DOHH2 (cell line): ENCODE results near the gene ZMAT3.
A peak's percentile ranks its signal among the peaks of the same experiment; 100 is the strongest.

Source experiments
- H3F3A ChIP-seq: fragments of 200-600 bp; sonication (generic), shearing (Covaris generic); 2 replicates; pipeline ENCODE4 v1.6.0; 2016; ENCODE audit warnings: antibody characterized with exemption, mild to moderate bottlenecking; ENCODE audit not compliant: control insufficient read depth, insufficient read depth
- H3K27ac ChIP-seq: fragments of 200-600 bp; sonication (generic); 2 replicates; pipeline ENCODE4 v1.5.1; 2014; ENCODE audit warnings: low read depth, mild to moderate bottlenecking, low read length, moderate library complexity
- H3K27me3 ChIP-seq: fragments of 200-600 bp; sonication (generic); 2 replicates; pipeline ENCODE4 v1.6.1; 2014; ENCODE audit warnings: mild to moderate bottlenecking, low read length, mixed read lengths; ENCODE audit not compliant: control insufficient read depth
- H3K36me3 ChIP-seq: fragments of 200-600 bp; sonication (generic); 2 replicates; pipeline ENCODE4 v1.6.1; 2014; ENCODE audit warnings: mild to moderate bottlenecking, low read length, moderate library complexity, mixed read lengths; ENCODE audit not compliant: control insufficient read depth
- H3K4me1 ChIP-seq: fragments of 200-600 bp; sonication (generic); 2 replicates; pipeline ENCODE4 v1.6.1; 2014; ENCODE audit warnings: mild to moderate bottlenecking, low read length, mixed read lengths; ENCODE audit not compliant: control insufficient read depth
- H3K4me2 ChIP-seq: fragments of 200-600 bp; sonication (generic); 2 replicates; pipeline ENCODE4 v1.6.0; 2014; ENCODE audit warnings: mild to moderate bottlenecking, low read length, moderate library complexity
- H3K4me3 ChIP-seq: fragments of 200-600 bp; sonication (generic); 2 replicates; pipeline ENCODE4 v1.5.1; 2014; ENCODE audit warnings: mild to moderate bottlenecking, low read length, mixed read lengths
- H3K79me2 ChIP-seq: fragments of 200-600 bp; sonication (generic); 2 replicates; pipeline ENCODE4 v1.6.1; 2014; ENCODE audit warnings: mild to moderate bottlenecking, low read length, mixed read lengths; ENCODE audit not compliant: control insufficient read depth
- H3K9me2 ChIP-seq: fragments of 200-600 bp; sonication (generic); replicated peaks from 2 replicates; pipeline ENCODE4 v1.6.1; 2014; ENCODE audit warnings: mild to moderate bottlenecking, low read length, mixed read lengths; ENCODE audit not compliant: control insufficient read depth
- H3K9me3 ChIP-seq: fragments of 200-600 bp; sonication (generic); 2 replicates; pipeline ENCODE4 v1.6.1; 2014; ENCODE audit warnings: antibody characterized with exemption, low read length, mixed read lengths; ENCODE audit not compliant: control insufficient read depth, insufficient read depth
- H4K20me1 ChIP-seq: fragments of 200-600 bp; sonication (generic); 2 replicates; pipeline ENCODE4 v1.6.0; 2014; ENCODE audit warnings: low read depth, mild to moderate bottlenecking, antibody characterized with exemption, low read length, moderate library complexity; ENCODE audit not compliant: control insufficient read depth, insufficient read depth
- EZH2phosphoT487 ChIP-seq: fragments of 200-600 bp; sonication (generic); IDR thresholded peaks from 2 replicates; pipeline ENCODE4 v1.6.1; 2017; ENCODE audit warnings: borderline replicate concordance, mild to moderate bottlenecking, antibody characterized with exemption, low read length, moderate library complexity, mixed read lengths
- TF ChIP-seq, protein P1 (sequence below): fragments of 200-600 bp; sonication (generic); IDR thresholded peaks from one replicate; pipeline ENCODE4 v1.5.1; 2014; ENCODE audit warnings: antibody characterized with exemption, mild to moderate bottlenecking, low read depth, low read length; ENCODE audit not compliant: poor library complexity, severe bottlenecking

ZMAT3 gene

DNA sequence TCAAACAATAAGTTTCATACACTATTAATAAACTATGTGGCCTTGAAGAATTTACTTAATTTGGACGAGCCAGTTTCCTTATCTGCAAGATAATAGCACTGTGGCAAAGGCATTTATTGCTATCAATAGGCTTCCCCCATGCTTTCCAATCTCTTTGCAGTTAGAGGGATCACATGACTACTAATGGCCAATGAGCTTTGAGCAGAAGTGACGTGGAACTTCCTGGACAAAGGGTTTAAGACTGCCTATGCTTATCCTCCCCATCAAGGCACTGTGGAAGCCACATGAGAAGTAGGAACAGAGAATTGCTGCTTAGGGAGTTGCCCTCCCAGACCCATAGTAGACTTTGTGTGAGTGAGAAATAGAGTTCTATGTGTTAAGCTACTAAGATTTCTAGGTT is 16.7 kb upstream of the ZMAT3 start:
- TF ChIP-seq EZH2phosphoT487, result no peak
- no peak overlapping the region for H3K4me3 ChIP-seq
- no peaks in the 10 kb centered on the region for H3K79me2 ChIP-seq
- H3K9me2 ChIP-seq, result no peaks in the 10 kb centered on the region
- H3K9me3 ChIP-seq, result peaks cover 4% of the 10 kb centered on the region; the same call in 1 of the 2 replicates
- no peak overlapping the region for H3K4me2 ChIP-seq
- no peaks in the 10 kb centered on the region for H3K27me3 ChIP-seq
- H4K20me1 ChIP-seq, result no peaks in the 10 kb centered on the region
- peaks cover 8% of the 10 kb centered on the region for H3K4me1 ChIP-seq
- H3F3A ChIP-seq, result no peaks in the 10 kb centered on the region
- no peaks in the 10 kb centered on the region for H3K36me3 ChIP-seq
- no peak overlapping the region for H3K27ac ChIP-seq

DNA sequence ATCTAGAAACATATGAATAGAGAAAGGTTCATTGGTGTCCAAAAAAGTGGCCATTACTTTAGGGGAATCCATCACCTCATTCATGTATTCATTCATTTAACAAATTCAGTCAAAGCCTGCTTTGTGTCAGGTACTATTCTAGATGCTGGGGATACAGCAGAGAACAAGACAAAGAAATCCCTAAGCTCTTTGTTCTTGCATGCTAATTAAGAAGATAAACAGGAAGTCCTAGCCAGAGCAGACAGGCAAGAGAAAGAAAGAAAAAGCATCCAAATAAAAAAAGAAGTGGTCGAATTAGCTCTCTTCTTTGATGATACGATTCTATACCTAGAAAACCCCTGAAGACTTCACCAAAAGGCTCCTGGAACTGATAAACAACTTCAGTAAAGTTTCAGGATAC is 12.4 kb upstream of the ZMAT3 start:
- H3K4me2 ChIP-seq, result peak overlapping the region; percentile 36
- no peak overlapping the region; the same call in 1 of the 2 replicates for H3K4me3 ChIP-seq
- no peaks in the 10 kb centered on the region for H3K36me3 ChIP-seq
- H3K4me1 ChIP-seq, result peaks cover 8% of the 10 kb centered on the region
- H3K9me3 ChIP-seq, result peaks cover 4% of the 10 kb centered on the region; the same call in 1 of the 2 replicates
- H3K27me3 ChIP-seq, result no peaks in the 10 kb centered on the region
- H3K9me2 ChIP-seq, result no peaks in the 10 kb centered on the region
- TF ChIP-seq, protein P1, sequence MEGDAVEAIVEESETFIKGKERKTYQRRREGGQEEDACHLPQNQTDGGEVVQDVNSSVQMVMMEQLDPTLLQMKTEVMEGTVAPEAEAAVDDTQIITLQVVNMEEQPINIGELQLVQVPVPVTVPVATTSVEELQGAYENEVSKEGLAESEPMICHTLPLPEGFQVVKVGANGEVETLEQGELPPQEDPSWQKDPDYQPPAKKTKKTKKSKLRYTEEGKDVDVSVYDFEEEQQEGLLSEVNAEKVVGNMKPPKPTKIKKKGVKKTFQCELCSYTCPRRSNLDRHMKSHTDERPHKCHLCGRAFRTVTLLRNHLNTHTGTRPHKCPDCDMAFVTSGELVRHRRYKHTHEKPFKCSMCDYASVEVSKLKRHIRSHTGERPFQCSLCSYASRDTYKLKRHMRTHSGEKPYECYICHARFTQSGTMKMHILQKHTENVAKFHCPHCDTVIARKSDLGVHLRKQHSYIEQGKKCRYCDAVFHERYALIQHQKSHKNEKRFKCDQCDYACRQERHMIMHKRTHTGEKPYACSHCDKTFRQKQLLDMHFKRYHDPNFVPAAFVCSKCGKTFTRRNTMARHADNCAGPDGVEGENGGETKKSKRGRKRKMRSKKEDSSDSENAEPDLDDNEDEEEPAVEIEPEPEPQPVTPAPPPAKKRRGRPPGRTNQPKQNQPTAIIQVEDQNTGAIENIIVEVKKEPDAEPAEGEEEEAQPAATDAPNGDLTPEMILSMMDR, result no peak
- TF ChIP-seq EZH2phosphoT487, result no peak
- H3F3A ChIP-seq, result no peaks in the 10 kb centered on the region
- H3K79me2 ChIP-seq, result no peaks in the 10 kb centered on the region
- H4K20me1 ChIP-seq, result no peaks in the 10 kb centered on the region
- H3K27ac ChIP-seq, result no peak overlapping the region

DNA sequence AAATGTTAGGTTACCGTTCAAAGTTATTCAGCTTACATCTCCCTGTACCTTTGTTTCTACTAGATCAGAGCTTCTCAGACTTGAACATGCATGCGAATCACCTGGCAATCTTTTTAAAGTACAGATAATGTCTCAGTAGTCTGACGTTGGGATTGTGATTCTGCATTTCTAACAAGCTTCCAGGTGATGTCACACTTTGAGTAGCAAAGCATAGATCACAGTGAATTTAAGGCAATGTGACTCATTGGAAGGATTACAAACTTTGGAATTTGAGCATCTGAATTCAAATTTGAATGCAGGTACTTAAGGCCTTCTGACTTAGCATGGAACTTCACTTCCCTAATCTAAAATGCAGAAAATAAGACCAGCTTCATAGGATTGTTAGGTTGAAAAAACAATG is 10.8 kb upstream of the ZMAT3 start:
- no peaks in the 10 kb centered on the region for H3K9me3 ChIP-seq
- H3F3A ChIP-seq, result no peaks in the 10 kb centered on the region
- no peaks in the 10 kb centered on the region for H3K27me3 ChIP-seq
- TF ChIP-seq, protein P1, result no peak
- no peak for TF ChIP-seq EZH2phosphoT487
- no peaks in the 10 kb centered on the region for H4K20me1 ChIP-seq
- H3K4me2 ChIP-seq, result no peak overlapping the region
- no peaks in the 10 kb centered on the region for H3K79me2 ChIP-seq
- H3K27ac ChIP-seq, result no peak overlapping the region
- no peaks in the 10 kb centered on the region for H3K36me3 ChIP-seq
- H3K9me2 ChIP-seq, result no peaks in the 10 kb centered on the region
- no peak overlapping the region for H3K4me3 ChIP-seq
- peaks cover 8% of the 10 kb centered on the region for H3K4me1 ChIP-seq

DNA sequence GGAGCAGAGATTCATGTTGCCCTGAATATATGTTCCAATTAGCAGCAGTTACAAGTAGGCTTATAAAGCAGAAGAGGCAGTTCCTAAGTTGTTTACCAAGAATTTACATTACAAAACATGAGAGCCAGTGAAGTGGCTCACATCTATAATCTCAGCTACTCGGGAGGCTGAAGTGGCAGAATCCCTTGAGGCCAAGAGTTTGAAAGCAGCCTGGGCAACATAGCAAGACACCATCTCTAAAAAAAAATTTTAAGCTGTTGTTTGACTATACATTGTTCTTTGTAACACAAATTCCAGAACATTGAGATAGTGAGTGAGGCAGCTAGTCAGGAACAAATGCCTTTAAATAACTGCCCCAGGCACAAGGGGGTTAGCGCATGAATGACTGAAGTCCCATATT is 10.3 kb upstream of the ZMAT3 start:
- Histone ChIP-seq H3F3A (no peaks in the 10 kb centered on the region), H3K9me3 (no peaks in the 10 kb centered on the region), H3K4me2 (no peak overlapping the region), H4K20me1 (no peaks in the 10 kb centered on the region), H3K4me3 (no peak overlapping the region), H3K27me3 (no peaks in the 10 kb centered on the region), H3K4me1 (peaks cover 8% of the 10 kb centered on the region), H3K27ac (no peak overlapping the region), H3K9me2 (no peaks in the 10 kb centered on the region), H3K79me2 (no peaks in the 10 kb centered on the region), H3K36me3 (no peaks in the 10 kb centered on the region)
- TF ChIP-seq, protein P1, result no peak
- no peak for TF ChIP-seq EZH2phosphoT487
